ENCODE results near the gene TNFAIP3.
A peak's percentile ranks its signal among the peaks of the same experiment; 100 is the strongest.

The TNFAIP3 gene

GRCh38 chr6:137904822-137905617, 38.0 kb downstream of the TNFAIP3 start:
- no peak for DNase-seq

GRCh38 chr6:137906020-137906472, 39.0 kb downstream of the TNFAIP3 start:
- no peak for DNase-seq

- DNase-seq, result no peak
These were observed 40.1 kb downstream of the TNFAIP3 start for GRCh38 chr6:137907170-137907569.

GRCh38 chr6:137909533-137909932, 42.5 kb downstream of the TNFAIP3 start:
- no peak for DNase-seq

GRCh38 chr6:137910424-137910834, 43.4 kb downstream of the TNFAIP3 start:
- DNase-seq, result peak; percentile 51 to 63

- DNase-seq, result no peak
These were observed 43.9 kb downstream of the TNFAIP3 start for GRCh38 chr6:137910843-137911456.

- no peak for DNase-seq
These were observed 44.7 kb downstream of the TNFAIP3 start for GRCh38 chr6:137911675-137912191.

GRCh38 chr6:137912813-137913212, 45.8 kb downstream of the TNFAIP3 start:
- DNase-seq, result no peak

GRCh38 chr6:137913434-137913833, 46.4 kb downstream of the TNFAIP3 start:
- DNase-seq, result no peak

GRCh38 chr6:137913996-137914529, 47.0 kb downstream of the TNFAIP3 start:
- DNase-seq, result no peak

GRCh38 chr6:137914530-137915193, 47.6 kb downstream of the TNFAIP3 start:
- peak; percentile 16 to 19 for DNase-seq

GRCh38 chr6:137915790-137916189, 48.7 kb downstream of the TNFAIP3 start:
- DNase-seq, result no peak

- DNase-seq, result no peak
These were observed 50.7 kb downstream of the TNFAIP3 start for GRCh38 chr6:137917551-137918325.

- DNase-seq, result no peak
These were observed 52.4 kb downstream of the TNFAIP3 start for GRCh38 chr6:137919502-137919823.

GRCh38 chr6:137919837-137920730, 53.0 kb downstream of the TNFAIP3 start:
- DNase-seq, result no peak

- peak; percentile 34 to 48 for DNase-seq
These were observed 54.8 kb downstream of the TNFAIP3 start for GRCh38 chr6:137921823-137922222.

GRCh38 chr6:137923866-137924653, 57.0 kb downstream of the TNFAIP3 start:
- no peak for DNase-seq

- no peak for DNase-seq
These were observed 58.2 kb downstream of the TNFAIP3 start for GRCh38 chr6:137925141-137925698.

GRCh38 chr6:137926207-137926731, 59.2 kb downstream of the TNFAIP3 start:
- DNase-seq, result no peak

GRCh38 chr6:137926985-137927384, 59.9 kb downstream of the TNFAIP3 start:
- no peak for DNase-seq

All from Kasumi-1 (cell line).